Body of pancreas (tissue), 4 donors: ENCODE results near the gene GRID2IP.
"Not testable (repeated sequence)": the region's sequence is repeated elsewhere in the genome, so short reads cannot be mapped to it uniquely, and the experiment has no call there.

ENCODE experiments used
- CTCF ChIP-seq, 7 experiments: fragments of 450-650 bp in 4 of 7; fragments of 200-600 bp in 3 of 7; sonication (generic) in 3 of 7; IDR thresholded peaks; one replicate each; pipeline ENCODE4 v1.5.1; 2016 to 2019; ENCODE audit warnings: antibody characterized with exemption in 7 of 7
- POLR2A ChIP-seq, 3 donors: fragments of 450-650 bp; IDR thresholded peaks; one replicate each; pipeline ENCODE4 v1.6.1; 2016; ENCODE audit warnings: antibody characterized with exemption in 3 of 3, mild to moderate bottlenecking in 2 of 3

DNA sequence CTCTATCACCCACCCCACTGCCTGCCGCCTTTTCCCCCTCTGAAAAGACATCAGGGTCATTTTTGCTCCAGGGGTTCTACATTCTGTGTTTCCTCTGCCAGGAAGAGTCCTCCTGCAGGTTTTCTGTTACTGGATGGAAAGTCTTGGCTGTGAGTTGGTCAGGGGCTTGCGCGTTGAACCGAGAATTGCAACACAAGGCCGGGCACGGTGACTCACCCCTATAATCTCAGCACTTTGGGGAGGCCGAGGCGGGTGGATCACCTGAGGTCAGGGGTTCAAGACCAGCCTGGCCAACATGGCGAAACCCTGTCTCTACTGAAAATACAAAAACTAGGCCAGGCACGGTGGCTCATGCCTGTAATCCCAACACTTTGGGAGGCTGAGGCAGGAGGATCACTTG, 100.7 kb downstream of the GRID2IP start:
- TF ChIP-seq CTCF, POLR2A (IDR thresholded peaks at IDR 0.05): not testable (repeated sequence)
